HG03571 (cell line): Measurements from ENCODE around the gene ANG.
"Not testable (repeated sequence)": the region's sequence is repeated elsewhere in the genome, so short reads cannot be mapped to it uniquely, and the experiment has no call there.

Source experiments
- ATAC-seq: cut with Tn5 transposase; IDR thresholded peaks from one replicate; pipeline ENCODE4 v1.9.1; 2021; ENCODE audit not compliant: unreplicated experiment

ANG gene

DNA sequence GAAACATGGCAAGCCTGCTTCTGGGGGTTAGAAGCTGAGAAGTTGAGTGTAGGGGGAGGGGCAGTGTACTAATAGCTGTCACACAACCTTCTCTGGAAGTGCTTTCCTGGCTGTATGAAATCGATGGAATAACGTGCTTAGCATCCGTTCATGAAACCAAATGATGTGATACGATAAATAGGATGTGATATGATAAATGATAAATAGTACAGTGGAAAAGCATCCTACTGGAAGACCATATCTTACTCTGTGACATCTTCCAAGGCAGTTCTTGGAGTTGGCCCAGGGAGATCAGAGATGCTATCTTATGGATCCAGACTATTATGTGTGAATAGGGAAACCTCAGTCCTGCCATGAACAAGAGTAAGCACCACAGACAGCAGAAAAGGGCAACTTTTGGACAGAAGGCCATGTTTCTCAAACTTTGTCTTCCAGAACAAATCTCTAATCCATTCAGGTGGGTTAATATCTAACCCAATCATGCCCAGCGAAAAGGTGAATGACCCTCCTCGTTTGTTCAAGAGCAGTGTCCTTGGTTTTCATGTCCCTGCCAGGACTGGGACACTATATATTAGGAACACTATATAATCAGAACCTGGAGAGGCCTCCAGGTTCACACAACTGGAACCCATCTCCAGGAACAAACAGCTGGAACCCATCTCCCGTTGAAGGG, at the start of gene ANG:
ANG (plus strand) TSS at position 598 of the 673 bp plus-strand sequence. CDS start 4,801 bp downstream, outside the sequence.
- no peak for ATAC-seq

DNA sequence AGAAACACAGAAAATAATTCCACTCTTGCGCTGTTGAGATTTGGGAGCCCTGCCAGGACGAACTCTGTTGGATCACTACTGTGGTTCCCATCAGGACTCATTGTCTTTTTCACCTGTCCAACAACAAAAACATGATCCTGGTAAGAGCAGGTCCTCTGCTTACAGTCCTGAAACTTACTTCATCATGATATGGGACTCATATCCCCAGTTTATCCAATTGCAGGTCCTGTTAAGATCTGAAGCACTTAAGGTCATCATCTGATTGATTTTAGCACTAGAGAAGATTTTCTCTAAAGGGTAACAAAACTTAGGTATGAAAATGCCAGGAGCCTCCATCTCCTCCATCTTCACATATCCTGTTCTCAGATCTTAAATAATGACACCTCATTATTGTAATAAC, 47.0 kb upstream of the ANG start, which contains the start of gene OR6S1:
OR6S1 (minus strand) TSS at position 101 of the 400 bp plus-strand sequence; CDS start at position 101, 0 bp downstream.
- ATAC-seq = no peak

DNA sequence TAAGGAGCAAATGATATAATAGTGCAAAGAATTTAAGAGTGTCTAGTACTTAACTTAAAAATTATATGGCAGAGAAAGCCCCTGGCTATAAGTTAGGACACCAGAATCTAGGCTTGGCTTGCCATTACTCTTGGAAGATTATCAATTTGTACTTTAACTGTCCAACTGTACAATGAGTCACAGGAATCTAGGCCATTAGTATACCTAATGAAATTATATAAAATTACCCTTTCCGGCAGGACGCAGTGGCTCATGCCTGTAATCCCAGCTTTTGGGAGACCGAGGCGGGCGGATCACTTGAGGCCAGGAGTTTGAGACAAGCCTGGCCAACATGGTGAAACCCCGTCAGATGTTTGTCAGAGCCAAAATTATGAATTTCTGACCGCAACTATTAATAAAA, 46.4 kb upstream of the ANG start:
- no peak for ATAC-seq

DNA sequence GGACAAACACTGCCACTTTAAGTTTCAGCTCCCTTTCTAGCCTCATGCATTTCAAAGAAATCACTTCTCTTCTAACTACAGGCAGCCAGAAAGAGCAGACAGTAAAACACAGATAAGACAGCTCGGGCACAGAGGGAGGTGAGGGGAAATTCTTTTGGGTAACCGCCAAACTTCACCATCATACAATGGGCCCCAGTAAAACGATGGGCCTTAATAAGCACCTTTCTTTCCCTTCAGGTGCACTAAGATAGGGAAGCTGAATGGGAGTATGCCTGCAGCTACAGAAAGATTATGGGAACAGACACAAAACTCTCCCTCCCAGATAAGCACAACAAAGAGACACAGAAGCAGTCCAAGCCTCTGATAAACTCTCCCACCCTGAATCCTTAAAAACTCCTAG, 45.8 kb upstream of the ANG start:
- not testable (repeated sequence) for ATAC-seq

DNA sequence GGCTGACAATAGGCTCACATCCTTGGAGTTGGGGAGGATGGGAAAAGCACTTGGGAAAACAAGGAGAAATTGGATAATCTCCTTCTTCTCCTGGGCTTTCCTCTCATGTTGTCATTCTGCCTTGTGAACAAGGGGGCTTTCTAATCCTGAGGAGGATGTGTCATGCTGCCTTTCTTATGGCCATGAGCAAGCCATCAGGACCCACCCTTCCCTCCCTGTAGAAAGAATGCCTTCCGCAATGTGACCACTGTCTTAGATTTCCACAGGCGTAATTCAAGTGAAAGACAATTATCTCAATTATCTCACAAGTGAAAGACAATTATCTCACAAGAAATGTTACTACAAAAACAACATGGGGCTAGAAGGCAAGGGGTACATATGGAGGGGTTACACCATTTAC, 44.0 kb upstream of the ANG start:
- no peak for ATAC-seq

DNA sequence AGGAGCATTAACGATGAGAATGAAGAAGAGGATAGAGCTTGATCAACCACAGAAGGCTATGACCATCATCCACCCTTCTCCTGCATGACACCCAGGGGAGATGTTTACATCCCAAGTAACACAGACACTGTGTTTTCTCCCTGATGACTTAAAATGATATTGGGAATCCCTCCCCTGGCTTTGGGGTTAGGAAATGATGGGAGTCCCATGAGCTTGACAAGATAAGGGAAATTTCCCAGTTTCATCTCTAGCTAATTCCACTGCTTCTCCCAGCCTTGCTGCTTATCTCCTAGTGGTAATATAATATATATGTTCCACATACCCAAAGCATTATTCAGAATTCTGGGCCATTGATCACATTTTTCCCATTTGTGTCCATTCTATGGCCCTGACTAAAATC, 43.1 kb upstream of the ANG start:
- ATAC-seq = no peak

DNA sequence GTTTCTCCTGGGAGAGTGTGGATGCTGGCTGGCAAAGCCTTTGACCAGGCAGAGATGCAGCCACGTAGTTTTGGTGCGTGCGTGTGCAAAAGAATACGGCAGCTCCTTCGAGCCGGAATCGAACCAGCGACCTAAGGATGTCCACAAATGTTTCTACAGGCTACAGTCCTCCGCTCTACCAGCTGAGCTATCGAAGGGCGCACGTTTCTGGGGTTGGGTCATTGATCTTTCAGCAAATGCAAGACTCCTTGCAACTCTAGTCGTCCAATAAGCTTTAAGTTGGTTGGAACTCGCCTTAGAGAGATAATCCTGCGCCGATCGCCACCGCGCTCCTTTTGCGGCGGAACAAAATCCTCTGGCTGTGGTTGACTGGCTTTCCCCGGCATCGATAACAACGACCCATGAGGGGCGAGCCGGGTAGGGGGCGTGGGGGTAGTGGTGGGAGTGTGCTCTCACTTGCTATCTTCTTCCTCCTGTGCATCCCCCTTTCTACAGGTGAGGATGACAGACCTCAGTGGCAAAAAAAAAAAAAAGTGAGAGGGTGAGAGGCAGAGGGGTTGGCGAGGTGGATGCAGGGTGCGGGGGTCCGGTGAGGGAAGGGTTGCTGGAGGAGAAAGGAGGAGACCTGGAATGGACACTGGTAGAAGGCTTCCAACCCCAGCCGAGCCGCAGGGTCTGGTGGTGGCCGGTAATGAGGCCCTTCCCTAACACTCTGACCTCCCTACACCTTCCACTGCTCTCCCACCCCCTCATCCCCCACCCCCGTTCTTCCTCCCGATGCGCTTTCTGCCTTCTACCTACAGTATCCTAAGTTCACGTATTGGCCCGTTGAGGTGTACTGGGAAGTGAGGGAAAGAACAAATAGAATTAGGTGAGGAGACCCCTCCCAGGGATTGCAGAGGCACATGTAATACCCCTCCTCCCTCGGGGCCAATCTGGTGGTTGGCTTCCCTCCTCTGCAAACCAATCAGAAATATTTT, 35.3 kb upstream of the ANG start:
- no peak for ATAC-seq

DNA sequence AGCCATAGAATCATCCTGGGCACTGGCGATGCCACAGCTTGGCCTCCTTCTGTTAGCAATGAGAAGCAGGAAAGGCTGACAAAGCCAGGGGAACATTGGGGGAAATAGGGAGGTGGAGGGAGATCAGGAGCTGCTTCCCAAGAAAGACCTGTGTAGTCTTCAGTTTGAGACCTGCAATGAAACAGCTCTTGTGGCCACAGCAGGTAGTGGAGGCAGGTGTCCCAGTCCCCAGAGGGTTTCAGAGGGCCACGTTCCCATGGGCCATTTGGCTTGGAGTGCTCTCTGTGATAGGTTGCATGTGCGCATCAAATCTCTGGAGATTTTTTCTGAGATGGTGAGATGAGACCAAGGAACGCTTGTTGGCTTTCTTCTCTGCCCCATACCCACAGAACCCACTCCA, 32.7 kb upstream of the ANG start:
- no peak for ATAC-seq

DNA sequence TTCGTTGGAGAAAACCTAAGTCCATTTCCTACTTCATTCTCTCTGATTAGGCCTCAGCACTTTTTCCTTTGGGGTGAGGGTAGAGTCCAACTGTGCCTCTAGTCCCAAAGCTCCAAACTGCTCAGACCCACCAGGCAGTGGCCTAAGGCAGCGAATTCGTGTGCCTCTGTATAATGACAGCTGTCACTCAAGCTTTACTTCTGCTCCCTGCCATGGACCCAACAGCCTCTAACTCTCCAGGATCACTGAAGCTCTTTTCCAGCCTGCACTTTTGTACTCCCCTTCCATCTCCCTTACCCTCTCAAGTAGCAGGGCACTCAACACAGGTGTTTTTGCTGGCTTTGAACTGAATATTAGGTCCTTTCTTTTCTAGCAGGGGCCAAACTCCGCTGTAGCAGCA, 32.3 kb upstream of the ANG start:
- ATAC-seq = no peak

DNA sequence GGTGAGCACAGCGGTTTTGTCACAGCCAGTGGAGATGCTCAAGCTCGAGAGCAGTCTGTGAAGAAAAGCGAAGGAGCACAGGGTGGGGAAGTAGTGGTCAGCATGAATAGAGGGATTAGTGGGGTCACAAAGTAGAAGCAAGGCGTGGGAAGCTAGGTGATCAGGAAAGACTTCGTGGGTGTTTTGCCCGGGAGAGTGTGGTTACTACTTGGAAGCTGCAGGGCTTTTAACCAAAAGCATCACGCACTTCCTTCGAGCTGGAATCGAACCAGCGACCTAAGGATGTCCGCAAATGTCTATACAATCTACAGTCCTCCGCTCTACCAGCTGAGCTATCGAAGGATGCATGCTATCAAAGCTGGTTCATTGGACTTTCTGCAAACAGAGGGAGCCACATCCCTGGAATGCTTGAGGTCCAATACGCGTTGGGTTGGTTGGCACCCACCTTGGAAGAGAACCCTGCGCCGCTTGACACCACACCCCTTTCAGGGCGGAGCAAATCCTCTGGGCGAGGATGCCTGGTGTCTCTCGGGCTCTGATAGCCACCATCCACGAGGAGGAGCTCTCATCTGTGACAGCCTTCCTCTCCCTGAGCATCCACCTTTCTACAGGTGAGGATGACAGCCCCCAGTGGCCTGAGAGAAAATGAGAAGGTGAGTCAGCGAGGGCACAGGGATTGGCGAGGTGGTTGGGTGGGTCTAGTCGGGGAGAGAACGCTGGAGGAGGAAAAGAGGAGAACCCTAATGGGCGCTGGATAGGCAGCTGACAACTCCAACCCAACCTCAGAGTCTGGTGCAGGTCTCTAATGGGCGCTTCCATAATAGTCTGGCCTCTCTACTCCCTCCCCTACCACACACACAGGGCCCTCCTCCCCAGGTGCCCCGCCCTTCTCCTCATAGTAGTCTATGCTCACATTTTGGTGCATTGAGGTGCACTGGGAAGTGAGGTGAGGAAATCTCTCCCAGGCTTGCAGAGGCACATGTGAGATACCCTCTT, 31.1 kb upstream of the ANG start:
- ATAC-seq = no peak

DNA sequence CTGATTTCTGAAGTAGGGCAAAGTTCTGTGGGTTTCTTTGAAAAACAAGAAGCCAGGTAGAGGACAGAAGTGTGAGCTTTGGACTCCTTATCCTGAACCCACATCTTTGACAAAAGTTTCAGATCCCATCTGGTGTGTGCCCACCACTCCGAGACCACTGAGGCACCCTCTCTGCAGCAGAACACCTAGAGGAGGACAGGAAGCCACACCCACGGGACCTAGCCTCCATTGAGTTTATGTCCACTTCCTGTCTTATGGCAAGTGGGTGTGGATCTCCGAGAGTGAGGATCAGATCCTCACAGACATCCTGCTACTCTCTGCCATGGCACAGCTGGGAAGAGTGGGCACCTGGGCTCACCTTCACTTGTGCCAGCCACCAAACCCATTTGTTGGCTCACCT, 30.3 kb upstream of the ANG start:
- ATAC-seq = no peak

DNA sequence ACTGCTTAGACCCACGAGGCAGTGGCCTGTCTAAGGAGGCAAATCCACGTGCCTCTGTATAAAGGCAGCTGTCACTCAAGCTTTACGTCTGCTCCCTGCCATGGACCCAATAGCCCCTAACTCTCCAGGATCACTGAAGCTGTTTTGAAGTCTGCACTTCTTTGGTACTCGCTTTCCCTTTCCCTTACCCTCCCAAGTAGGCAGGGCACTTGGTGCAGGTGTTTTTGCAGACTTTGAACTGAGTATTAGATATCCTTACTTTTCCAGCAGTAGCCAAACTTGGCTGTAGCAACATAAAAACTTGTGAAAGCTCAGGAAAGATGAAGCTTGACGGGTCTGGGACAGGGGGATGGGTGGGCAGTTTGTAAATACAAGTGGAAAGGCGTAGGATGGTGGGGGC, 29.2 kb upstream of the ANG start:
- no peak for ATAC-seq

DNA sequence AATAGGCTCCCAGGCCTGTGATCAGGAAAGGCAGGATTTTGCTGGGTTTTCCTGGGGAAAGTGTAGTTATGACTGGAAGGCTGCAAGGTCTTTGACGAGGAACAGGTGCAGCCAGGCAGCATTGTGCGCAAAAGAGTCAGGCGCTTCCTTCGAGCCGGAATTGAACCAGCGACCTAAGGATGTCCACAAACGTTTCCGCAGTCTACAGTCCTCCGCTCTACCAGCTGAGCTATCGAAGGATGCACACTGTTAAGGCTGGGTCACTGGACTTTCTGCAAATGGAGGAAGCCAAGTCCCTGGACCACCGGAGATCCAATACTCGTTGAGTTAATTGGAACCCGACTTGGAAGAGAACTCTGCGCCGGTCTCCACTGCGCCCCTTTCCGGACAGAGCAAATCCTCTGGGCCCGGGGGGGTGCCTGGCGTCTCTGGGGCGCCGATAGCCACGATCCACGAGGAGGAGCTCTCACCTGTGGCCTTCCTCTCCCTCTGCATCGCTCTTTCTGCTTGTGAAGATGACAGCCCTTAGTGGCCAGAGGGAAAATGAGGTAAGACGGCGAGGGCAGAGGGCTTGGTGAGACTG, 28.7 kb upstream of the ANG start:
- no peak for ATAC-seq

DNA sequence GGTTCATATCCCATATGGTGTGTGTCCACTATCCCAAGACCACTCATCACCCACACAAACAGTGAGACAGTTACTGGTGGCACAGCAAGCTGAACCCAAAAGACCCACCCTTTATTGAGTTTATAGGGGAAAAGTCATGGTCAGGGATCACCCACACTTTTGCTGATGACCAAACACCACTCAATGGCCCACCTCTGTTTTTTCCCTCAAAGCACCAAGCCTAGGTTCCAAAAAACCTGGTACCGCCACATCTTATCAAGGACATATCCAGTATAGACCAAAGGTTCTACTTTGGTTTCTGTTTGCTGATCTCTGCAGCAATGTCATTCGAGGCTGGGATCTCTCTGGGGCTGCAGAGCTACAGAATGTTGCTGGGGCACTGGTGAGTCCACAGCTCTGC, 27.4 kb upstream of the ANG start:
- no peak for ATAC-seq

DNA sequence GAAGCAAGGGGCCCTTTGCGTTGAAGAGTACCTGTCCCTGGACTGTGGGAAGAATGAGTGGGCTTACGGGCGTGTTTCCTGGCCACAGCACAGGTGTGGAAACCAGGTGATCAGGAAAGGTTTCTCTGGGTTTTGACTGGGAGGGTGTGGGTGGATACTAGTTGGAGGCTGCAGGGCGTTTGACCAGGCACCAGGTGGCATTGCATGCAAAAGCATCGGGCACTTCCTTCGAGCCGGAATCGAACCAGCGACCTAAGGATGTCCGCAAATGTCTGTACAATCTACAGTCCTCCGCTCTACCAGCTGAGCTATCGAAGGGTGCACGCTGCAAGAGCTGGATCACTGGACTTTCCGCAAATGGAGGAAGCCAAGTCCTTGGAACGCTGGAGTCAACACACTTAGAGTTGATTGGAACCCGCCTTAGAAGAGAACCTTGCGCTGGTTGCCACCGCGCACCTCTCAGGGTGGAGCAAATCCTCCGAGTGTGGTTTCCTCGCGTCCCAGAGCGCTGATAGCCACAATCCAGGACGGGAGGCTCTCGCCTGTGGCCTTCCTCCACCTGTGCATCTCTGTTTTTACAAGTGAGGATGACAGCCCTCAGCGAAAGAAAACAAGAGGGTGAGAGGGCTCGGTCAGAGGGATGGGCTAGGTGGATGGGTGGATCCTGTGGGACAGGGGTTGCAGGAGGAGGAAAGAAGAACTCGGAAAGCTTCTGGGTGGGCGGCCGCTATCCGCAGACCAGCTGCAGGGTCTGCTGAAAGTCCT, 25.4 kb upstream of the ANG start:
- ATAC-seq = peak; percentile 53

DNA sequence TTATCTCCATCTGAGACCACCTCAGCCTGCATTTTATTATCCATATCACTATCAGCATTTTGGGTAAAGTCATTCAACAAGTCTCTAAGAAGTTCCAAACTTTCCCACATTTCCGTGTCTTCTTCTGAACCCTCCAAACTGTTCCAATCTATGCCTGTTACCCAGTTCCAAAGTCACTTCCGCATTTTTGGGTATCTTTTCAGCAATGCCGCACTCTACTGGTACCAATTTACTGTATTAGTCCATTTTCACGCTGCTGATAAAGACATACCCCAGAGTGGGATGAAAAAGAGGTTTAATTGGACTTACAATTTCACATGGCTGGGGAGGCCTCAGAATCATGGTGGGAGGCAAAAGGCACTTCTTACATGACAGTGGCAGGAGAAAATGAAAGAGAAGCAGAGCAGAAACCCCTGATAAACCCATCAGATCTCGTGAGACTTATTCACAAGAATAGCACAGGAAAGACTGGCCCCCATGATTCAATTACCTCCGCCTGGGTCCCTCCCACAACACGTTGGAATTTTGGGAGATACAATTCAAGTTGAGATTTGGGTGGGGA, 22.1 kb upstream of the ANG start:
- ATAC-seq = not testable (repeated sequence)

DNA sequence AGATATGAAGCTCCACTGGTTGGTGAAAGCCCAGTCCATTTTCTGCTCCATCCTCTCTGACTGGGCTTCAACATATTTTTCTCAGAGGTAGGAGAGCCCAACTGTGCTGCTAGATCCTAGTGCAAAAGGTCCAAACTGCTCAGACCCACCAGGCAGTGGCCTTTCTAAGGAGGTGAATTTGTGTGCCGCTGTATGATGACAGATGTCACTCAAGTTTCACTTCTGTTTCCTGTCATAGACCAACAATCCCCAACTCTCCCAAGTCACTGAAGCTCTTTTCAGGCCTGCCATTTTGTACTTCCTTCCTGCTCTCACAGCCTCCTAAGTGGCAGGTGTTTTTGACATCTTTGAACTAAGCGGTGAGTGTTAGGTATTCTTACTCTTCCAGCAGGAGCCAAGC, 20.6 kb upstream of the ANG start:
- peak; percentile 61 for ATAC-seq

DNA sequence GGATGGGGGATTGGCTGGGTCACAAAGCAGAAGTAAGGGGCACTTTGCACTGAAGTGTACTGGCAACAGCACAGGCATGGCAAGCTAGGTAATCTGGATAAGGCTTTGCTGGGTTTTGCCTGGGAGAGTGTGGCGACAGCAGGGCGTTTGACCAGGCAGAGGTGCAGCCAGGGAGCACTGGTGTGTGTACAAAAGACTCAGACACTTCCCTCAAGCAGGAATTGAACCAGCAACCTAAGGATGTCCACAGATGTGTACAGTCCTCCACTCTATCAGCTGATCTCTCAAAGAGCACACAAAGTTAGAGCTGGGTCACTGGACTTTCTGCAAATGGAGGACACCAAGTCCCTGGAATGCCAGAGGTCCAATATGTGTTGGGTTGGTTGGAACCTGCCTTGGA, 19.6 kb upstream of the ANG start:
- no peak for ATAC-seq

DNA sequence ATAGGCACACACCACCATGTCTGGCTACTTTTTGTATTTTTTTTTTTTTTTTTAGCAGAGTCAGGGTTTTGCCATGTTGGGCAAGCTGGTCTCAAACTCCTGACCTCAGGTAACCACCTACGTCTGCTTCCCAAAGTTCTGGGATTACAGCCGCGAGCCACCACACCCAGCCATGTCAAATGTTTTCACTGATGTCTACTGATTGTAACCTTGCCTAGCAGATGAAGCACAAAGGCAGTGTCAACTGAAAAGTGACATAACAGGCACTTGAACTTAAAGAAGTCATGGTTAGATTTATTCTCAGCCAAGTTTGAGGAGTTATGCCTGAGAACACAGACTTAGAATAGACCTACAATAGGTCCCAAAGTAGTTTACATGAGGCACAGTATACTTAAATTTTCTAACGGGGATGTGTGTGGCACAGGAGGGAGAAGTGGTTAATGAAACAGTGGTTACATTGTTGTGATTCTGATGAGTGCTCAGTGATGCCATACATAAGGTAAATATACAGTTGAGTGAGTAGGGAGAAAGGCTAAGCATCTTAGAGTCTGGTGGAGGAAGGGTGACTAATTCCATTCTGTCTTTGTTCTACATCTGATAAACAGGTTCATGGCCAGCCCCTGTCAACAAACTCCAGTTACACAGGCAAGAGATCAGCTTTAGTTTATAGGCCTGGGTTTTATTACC, 16.8 kb upstream of the ANG start:
- no peak for ATAC-seq
